PFSK-1 (cell line): ENCODE results near the gene CACNA2D2.

Experiments used
- FOXP2 ChIP-seq: optimal IDR thresholded peaks from 2 replicates; pipeline ENCODE3; 2011; ENCODE audit warnings: borderline replicate concordance, control low read depth, inconsistent platforms; ENCODE audit not compliant: insufficient read depth; ENCODE audit errors: extremely low read length, extremely low read depth
- POLR2AphosphoS5 ChIP-seq: IDR thresholded peaks from 2 replicates; pipeline ENCODE4 v1.6.1; 2012; ENCODE audit warnings: low read depth, mild to moderate bottlenecking, control low read depth, low read length, moderate library complexity
- REST ChIP-seq, 2 experiments: IDR thresholded peaks; 2 replicates each; pipeline versions ENCODE4 v1.6.1 to v1.8.0; 2011 to 2012; ENCODE audit warnings: low read depth in 2 of 2, low read length in 2 of 2, control low read depth in 1 of 2, inconsistent platforms in 1 of 2, mild to moderate bottlenecking in 1 of 2, moderate library complexity in 1 of 2; ENCODE audit not compliant: insufficient read depth in 1 of 2
- SIN3A ChIP-seq: IDR thresholded peaks from 2 replicates; pipeline ENCODE4 v1.6.1; 2012; ENCODE audit warnings: mild to moderate bottlenecking, low read length, moderate library complexity, borderline replicate concordance; ENCODE audit not compliant: insufficient read depth
- TAF1 ChIP-seq: IDR thresholded peaks from 2 replicates; pipeline ENCODE4 v1.6.1; 2012; ENCODE audit warnings: low read length, control low read depth, borderline replicate concordance; ENCODE audit not compliant: insufficient read depth

Gene CACNA2D2

GRCh38 chr3:50486219-50486888, 17.1 kb downstream of the CACNA2D2 start:
- TF ChIP-seq TAF1 (no peak), POLR2AphosphoS5 (no peak), REST (IDR thresholded peaks at IDR 0.05; ENCODE audit: insufficient read depth in 1 of 2, low read depth in 2 of 2, low read length in 2 of 2) (no peak), FOXP2 (no peak), SIN3A (no peak)

- TF ChIP-seq FOXP2, result no peak
Observed at GRCh38 chr3:50484722-50485121, 18.7 kb downstream of the CACNA2D2 start.

- TF ChIP-seq REST (IDR thresholded peaks at IDR 0.05; ENCODE audit: insufficient read depth in 1 of 2, low read depth in 2 of 2, low read length in 2 of 2) (no peak), TAF1 (no peak), SIN3A (no peak), FOXP2 (no peak), POLR2AphosphoS5 (no peak)
Observed at GRCh38 chr3:50483374-50483773, 20.1 kb downstream of the CACNA2D2 start.

GRCh38 chr3:50481992-50482391, 21.4 kb downstream of the CACNA2D2 start:
- TF ChIP-seq REST (IDR thresholded peaks at IDR 0.05; ENCODE audit: insufficient read depth in 1 of 2, low read depth in 2 of 2, low read length in 2 of 2), result no peak
- no peak for TF ChIP-seq FOXP2
- TF ChIP-seq POLR2AphosphoS5, result no peak
- no peak for TF ChIP-seq TAF1
- no peak for TF ChIP-seq SIN3A

- TF ChIP-seq FOXP2, result no peak
Observed at GRCh38 chr3:50480471-50480870, 23.0 kb downstream of the CACNA2D2 start.

- TF ChIP-seq TAF1, result no peak
- TF ChIP-seq REST (IDR thresholded peaks at IDR 0.05; ENCODE audit: insufficient read depth in 1 of 2, low read depth in 2 of 2, low read length in 2 of 2), result no peak
- no peak for TF ChIP-seq FOXP2
- no peak for TF ChIP-seq SIN3A
- no peak for TF ChIP-seq POLR2AphosphoS5
Observed at GRCh38 chr3:50479523-50479922, 23.9 kb downstream of the CACNA2D2 start.
